Thyroid gland (tissue), 4 donors: ENCODE data around the gene RPS4Y1. TPM values are rescaled to one million over a fixed set of nuclear protein-coding genes. Genes with fewer than 3 reads are reported as not detected.

Source experiments
- DNase-seq, 2 donors: peaks; one replicate each; pipeline ENCODE4 v3.0.0-alpha.2; 2019
- H3K27ac ChIP-seq, 3 donors: fragments of 200-600 bp; sonication (generic); 1 replicate in 2 of 3; 2 replicates in 1 of 3; pipeline ENCODE4 v1.5.1; 2016 to 2019; ENCODE audit warnings: mild to moderate bottlenecking in 1 of 3, moderate library complexity in 1 of 3
- H3K27me3 ChIP-seq: fragments of 200-600 bp; sonication (generic); one replicate; pipeline ENCODE4 v1.5.1; 2019
- H3K36me3 ChIP-seq, 2 donors: fragments of 200-600 bp; sonication (generic); one replicate each; pipeline ENCODE4 v1.5.1; 2016 to 2019
- H3K4me1 ChIP-seq, 2 donors: fragments of 200-600 bp; sonication (generic); one replicate each; pipeline ENCODE4 v1.5.1; 2017 to 2019
- H3K4me3 ChIP-seq, 3 donors: fragments of 200-600 bp; sonication (generic); replicated peaks in 1 of 3; 1 replicate in 2 of 3; 2 replicates in 1 of 3; pipeline ENCODE4 v1.5.1; 2016; ENCODE audit warnings: mild to moderate bottlenecking in 1 of 3
- H3K9me3 ChIP-seq: fragments of 200-600 bp; sonication (generic); one replicate; pipeline ENCODE4 v1.5.1; 2017
- POLR2A ChIP-seq, 2 donors: fragments of 450-650 bp; IDR thresholded peaks; one replicate each; pipeline ENCODE4 v1.6.1; 2017; ENCODE audit warnings: antibody characterized with exemption in 2 of 2, mild to moderate bottlenecking in 2 of 2, moderate library complexity in 1 of 2
- WGBS, 2 donors: methylation state at CpG; one replicate each; pipeline ENCODE4 v1.1.5; 2017; 5-methylcytosine and 5-hydroxymethylcytosine counted together
- intact Hi-C: fragments of 100-400 bp; cut with DNase I; formaldehyde crosslinking; loops from one replicate; pipeline ENCODE4 v1.15.1; 2023
- total RNA-seq, 4 donors: library from RNA; depleted of rRNA; stranded (reverse); fragments of >200 nt; gene quantifications; one replicate each; pipeline ENCODE4 v1.2.3, GENCODE V29; 2016
- TF ChIP-seq, protein P1 (sequence below), 6 experiments: fragments of 200-600 bp in 3 of 6; fragments of 450-650 bp in 3 of 6; sonication (generic) in 3 of 6; IDR thresholded peaks; one replicate each; pipeline ENCODE4 v1.5.1; 2016 to 2019; ENCODE audit warnings: antibody characterized with exemption in 6 of 6, mild to moderate bottlenecking in 2 of 6, inconsistent platforms in 1 of 6, moderate library complexity in 1 of 6

RPS4Y1 gene
- total RNA-seq, 4 donors from 2014 or later, result 0.22 to 251 (median 92.9) TPM

DNA sequence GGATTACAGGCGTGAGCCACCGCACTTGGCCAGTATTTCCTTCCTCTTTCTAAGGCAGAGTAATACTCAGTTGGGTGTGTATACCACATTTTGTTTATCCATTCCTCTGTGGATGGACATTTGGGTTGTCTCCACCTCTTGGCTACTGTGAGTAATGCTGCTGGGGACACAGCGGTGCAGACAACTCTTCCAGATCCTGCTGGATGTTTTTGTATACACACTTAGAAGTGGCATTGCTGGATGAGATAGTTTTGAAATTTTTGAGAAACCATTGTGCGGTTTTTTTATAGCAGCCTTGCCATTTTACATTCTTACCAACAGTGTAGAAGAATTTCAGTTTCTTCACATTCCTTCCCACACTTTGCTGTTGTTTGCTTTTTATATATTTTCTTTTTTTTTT, 16.3 kb downstream of the RPS4Y1 start:
- WGBS, 2 donors, result 86 to 95% methylated on average over 2 to 4 of the region's 4 CpGs
- Histone ChIP-seq H3K4me3 (no peak overlapping the region), H3K27me3 (no peaks in the 10 kb centered on the region), H3K36me3 (no peaks in the 10 kb centered on the region), H3K9me3 (no peaks in the 10 kb centered on the region), H3K4me1 (no peaks in the 10 kb centered on the region), H3K27ac (no peak overlapping the region)
- no peak for TF ChIP-seq POLR2A (IDR thresholded peaks at IDR 0.05)
- TF ChIP-seq, protein P1, sequence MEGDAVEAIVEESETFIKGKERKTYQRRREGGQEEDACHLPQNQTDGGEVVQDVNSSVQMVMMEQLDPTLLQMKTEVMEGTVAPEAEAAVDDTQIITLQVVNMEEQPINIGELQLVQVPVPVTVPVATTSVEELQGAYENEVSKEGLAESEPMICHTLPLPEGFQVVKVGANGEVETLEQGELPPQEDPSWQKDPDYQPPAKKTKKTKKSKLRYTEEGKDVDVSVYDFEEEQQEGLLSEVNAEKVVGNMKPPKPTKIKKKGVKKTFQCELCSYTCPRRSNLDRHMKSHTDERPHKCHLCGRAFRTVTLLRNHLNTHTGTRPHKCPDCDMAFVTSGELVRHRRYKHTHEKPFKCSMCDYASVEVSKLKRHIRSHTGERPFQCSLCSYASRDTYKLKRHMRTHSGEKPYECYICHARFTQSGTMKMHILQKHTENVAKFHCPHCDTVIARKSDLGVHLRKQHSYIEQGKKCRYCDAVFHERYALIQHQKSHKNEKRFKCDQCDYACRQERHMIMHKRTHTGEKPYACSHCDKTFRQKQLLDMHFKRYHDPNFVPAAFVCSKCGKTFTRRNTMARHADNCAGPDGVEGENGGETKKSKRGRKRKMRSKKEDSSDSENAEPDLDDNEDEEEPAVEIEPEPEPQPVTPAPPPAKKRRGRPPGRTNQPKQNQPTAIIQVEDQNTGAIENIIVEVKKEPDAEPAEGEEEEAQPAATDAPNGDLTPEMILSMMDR (IDR thresholded peaks at IDR 0.05), result no peak
- intact Hi-C loops, result no loop called here
- DNase-seq, result no peak

DNA sequence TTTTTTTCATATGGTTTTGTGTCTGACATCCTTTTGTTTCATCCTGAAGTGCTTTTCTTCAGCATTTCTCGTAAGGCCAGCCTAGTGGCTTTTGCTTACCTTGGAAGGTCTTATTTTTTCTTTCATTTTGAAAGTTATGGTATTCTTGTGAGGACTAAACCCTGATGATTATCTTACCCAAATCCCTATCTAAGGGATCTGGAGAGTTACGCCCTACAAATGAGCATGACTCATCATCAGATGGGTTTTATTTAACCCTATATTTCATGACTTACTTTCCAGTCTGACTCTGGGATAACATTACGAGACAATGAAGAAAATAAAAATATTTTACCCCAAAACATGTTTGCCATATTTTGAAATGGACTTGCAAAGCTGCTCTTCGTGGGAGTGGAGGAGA, 18.4 kb downstream of the RPS4Y1 start:
- H3K27me3 ChIP-seq, result no peaks in the 10 kb centered on the region
- no peaks in the 10 kb centered on the region for H3K4me1 ChIP-seq
- 86 to 89% methylated on average over 4 of the region's 4 CpGs for WGBS, 2 donors
- H3K36me3 ChIP-seq, result no peaks in the 10 kb centered on the region
- H3K27ac ChIP-seq, result no peak overlapping the region
- TF ChIP-seq POLR2A (IDR thresholded peaks at IDR 0.05), result no peak
- TF ChIP-seq, protein P1 (IDR thresholded peaks at IDR 0.05), result no peak
- intact Hi-C loops, result no loop called here
- H3K4me3 ChIP-seq, result no peak overlapping the region
- no peaks in the 10 kb centered on the region for H3K9me3 ChIP-seq
- DNase-seq, result no peak

DNA sequence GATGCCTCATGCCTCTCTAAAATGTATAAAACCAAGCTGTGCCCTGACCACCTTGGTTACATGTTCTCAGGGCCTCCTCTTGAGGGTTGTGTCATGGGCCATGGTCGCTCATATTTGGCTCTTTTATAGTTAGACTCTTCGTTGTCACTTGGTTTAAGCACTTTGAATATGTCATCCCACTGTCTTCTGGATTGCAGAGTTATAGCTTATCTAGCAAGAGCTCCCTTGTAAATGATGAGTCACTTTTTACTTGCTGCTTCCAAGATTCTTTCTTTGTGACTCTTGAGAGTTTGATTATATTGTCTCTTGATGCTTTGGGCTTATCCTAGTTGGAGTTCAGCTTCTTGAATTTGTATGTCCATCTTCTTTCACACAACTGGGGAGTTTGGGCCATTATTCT, 19.1 kb downstream of the RPS4Y1 start:
- 86 to 92% methylated on average over 2 of the region's 2 CpGs for WGBS, 2 donors
- Histone ChIP-seq H3K27me3 (no peaks in the 10 kb centered on the region), H3K4me3 (no peak overlapping the region), H3K36me3 (no peaks in the 10 kb centered on the region), H3K4me1 (no peaks in the 10 kb centered on the region), H3K9me3 (no peaks in the 10 kb centered on the region), H3K27ac (no peak overlapping the region)
- no peak for TF ChIP-seq POLR2A (IDR thresholded peaks at IDR 0.05)
- TF ChIP-seq, protein P1 (IDR thresholded peaks at IDR 0.05), result no peak
- intact Hi-C loops, result no loop called here
- DNase-seq, result no peak

DNA sequence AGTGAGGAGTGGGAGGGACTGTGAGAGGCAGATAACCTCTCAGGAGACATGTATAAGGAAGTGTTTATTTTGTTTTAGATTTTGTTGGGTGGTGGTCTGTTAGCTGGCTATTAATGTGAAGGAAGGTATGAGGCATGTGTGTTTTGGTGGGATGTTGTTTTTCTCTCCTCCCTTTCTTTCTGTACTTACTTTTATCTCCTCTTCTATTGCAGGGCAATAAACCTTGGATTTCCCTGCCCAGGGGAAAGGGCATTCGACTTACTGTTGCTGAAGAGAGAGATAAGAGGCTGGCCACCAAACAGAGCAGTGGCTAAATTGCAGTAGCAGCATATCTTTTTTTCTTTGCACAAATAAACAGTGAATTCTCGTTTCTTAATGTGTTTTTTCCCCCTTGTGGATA, 25.2 kb downstream of the RPS4Y1 start:
- no peaks in the 10 kb centered on the region for H3K27me3 ChIP-seq
- WGBS, 2 donors, result 84 to 88% methylated on average over 2 of the region's 2 CpGs
- intact Hi-C loops, result no loop called here
- no peak for TF ChIP-seq POLR2A (IDR thresholded peaks at IDR 0.05)
- TF ChIP-seq, protein P1 (IDR thresholded peaks at IDR 0.05), result no peak
- no peak overlapping the region for H3K27ac ChIP-seq
- H3K4me3 ChIP-seq, result no peak overlapping the region
- no peak for DNase-seq
- no peaks in the 10 kb centered on the region for H3K9me3 ChIP-seq
- H3K36me3 ChIP-seq, result no peaks in the 10 kb centered on the region
- H3K4me1 ChIP-seq, result no peaks in the 10 kb centered on the region

DNA sequence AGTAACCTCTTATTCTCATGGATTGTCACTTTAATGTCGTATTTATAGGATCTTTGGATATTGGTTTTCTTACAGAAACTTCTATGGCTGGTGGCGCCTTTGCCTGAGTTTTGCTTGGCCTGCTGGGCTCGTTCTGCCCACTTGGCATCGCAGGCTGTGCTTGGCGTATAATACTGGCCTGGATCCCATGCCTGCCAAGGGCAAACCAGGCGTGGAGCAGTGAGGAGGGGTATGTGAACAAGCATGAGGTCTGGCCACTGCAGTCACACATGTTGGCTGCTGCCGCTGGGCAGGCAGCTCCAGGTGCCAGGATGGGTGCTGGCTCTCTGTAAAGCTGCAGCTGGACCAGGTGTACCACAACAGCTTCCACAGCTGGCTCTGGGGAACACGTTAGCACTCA, 26.1 kb downstream of the RPS4Y1 start:
- Histone ChIP-seq H3K4me3 (no peak overlapping the region), H3K4me1 (no peaks in the 10 kb centered on the region), H3K27ac (no peak overlapping the region), H3K27me3 (no peaks in the 10 kb centered on the region), H3K9me3 (no peaks in the 10 kb centered on the region), H3K36me3 (no peaks in the 10 kb centered on the region)
- 99 to 100% methylated on average over 2 to 8 of the region's 8 CpGs for WGBS, 2 donors
- intact Hi-C loops, result no loop called here
- no peak for TF ChIP-seq POLR2A (IDR thresholded peaks at IDR 0.05)
- TF ChIP-seq, protein P1 (IDR thresholded peaks at IDR 0.05), result no peak
- DNase-seq, result no peak
